WI38 (cell line): ENCODE measurements around the gene ITGAV.
"Not testable (repeated sequence)": the region's sequence is repeated elsewhere in the genome, so short reads cannot be mapped to it uniquely, and the experiment has no call there.

Experiments
- H3K4me3 ChIP-seq: 2 replicates; pipeline ENCODE4 v1.5.1; 2011; ENCODE audit warnings: low read depth, mild to moderate bottlenecking, control low read depth, low read length
- CTCF ChIP-seq: IDR thresholded peaks from 2 replicates; pipeline ENCODE4 v1.5.1; 2012; ENCODE audit warnings: low read depth, mild to moderate bottlenecking, control low read depth, low read length

Gene ITGAV

GRCh38 chr2:186561467-186562208 is 28.2 kb upstream of the ITGAV start:
- TF ChIP-seq CTCF, result no peak
- no peak overlapping the region for H3K4me3 ChIP-seq

GRCh38 chr2:186562209-186562578 is 27.7 kb upstream of the ITGAV start:
- no peak for TF ChIP-seq CTCF
- H3K4me3 ChIP-seq, result no peak overlapping the region

GRCh38 chr2:186568600-186568999 is 21.3 kb upstream of the ITGAV start:
- not testable (repeated sequence) for H3K4me3 ChIP-seq

- not testable (repeated sequence) for H3K4me3 ChIP-seq
Measured at GRCh38 chr2:186569127-186569526, 20.7 kb upstream of the ITGAV start.

GRCh38 chr2:186569897-186570296 is 20.0 kb upstream of the ITGAV start:
- TF ChIP-seq CTCF, result no peak
- H3K4me3 ChIP-seq, result no peak overlapping the region

- TF ChIP-seq CTCF, result no peak
- H3K4me3 ChIP-seq, result no peak overlapping the region
Measured at GRCh38 chr2:186570604-186571003, 19.3 kb upstream of the ITGAV start.

- no peak for TF ChIP-seq CTCF
Measured at GRCh38 chr2:186572705-186573104, 17.2 kb upstream of the ITGAV start.

GRCh38 chr2:186573531-186573930 is 16.3 kb upstream of the ITGAV start:
- TF ChIP-seq CTCF, result no peak
- no peak overlapping the region for H3K4me3 ChIP-seq

More at GRCh38 chr2:186572705-186573104, 17.2 kb upstream of the ITGAV start:
- H3K4me3 ChIP-seq, result no peak overlapping the region
